TTC549 (cell line): ENCODE measurements around the gene FBN1.

Experiments used
- FAIRE-seq: peaks from 2 replicates; lab custom pipeline; 2012; peaks lifted over from hg19 to GRCh38; lab: Jason Lieb, UNC

Gene FBN1

DNA sequence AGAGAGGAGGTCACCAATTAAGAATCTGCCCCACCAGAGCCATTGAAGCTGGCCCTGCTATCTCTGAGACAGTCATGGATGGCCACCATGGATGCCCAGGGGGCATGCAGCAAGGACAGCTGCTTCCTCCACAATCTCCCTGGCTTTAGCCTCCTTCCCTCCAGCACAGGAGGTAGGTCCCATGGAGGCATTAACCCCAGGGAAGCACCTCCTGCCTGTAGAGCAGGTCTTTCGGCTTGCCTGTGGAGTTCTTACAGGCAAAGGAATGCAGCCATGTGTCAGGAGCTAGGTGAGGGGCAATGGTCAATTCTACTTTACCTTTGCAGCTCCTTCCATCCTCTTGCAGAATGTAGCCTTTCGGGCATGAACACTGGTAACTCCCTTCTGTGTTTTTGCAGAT is 220.5 kb downstream of the FBN1 start:
- no peak for FAIRE-seq

- no peak for FAIRE-seq
These were observed 221.5 kb downstream of the FBN1 start for GRCh38 chr15:48423896-48424475.

DNA sequence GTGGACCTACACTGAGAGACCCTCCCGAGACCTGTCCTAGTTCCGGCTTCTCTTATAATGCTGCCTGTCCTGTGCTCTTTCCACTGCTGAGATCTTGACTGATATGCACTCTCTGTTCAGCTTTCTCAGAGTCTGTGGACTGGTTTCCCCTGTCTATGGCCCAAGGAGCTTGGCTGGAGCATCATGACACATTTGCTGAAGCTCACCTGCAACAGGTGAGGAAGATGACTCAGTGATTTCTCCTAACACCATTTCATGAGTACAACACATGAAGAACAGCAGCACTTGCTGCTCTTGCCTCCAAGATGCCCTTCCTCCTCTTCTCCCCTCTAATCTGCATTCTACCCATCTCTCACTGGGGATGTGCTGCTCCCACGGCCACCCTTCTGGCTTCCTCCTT is 222.2 kb downstream of the FBN1 start:
- no peak for FAIRE-seq

DNA sequence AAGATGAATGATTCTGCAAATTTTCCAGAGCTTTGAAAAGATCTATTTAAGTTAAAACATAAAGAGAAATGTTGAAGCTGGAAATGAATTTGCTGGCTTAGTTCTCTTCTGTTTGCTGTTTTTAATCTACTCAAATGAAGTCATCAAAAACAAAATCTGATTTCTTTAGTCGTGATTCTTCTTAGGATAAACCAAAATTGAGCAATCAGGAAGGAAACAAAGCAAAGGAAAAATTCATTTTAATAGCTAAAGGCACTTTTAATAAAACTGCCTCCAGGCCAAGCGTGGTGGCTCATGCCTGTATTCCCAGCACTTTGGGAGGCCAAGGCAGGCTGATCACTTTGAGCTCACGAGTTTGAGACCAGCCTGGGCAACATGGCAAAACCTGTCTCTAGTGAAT is 223.1 kb downstream of the FBN1 start:
- FAIRE-seq: no peak

DNA sequence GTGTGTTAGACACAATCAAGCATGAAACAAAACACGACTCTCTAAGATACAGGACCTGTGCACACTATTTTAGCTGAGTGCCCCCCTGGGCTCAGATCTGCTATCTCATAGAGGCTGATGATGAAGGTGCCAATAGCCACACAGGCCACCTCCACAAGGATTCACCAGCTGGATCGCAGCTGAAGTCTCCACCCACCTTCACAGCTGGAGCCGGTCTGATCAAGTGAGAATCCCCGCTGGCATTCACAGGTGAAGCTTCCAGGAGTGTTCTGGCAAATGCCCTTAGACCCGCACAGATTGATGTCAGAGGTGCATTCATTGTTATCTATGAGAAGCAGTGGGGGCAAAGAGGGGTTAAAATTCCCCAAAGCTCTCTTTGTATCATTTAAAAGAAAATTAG is 224.1 kb downstream of the FBN1 start:
- no peak for FAIRE-seq

DNA sequence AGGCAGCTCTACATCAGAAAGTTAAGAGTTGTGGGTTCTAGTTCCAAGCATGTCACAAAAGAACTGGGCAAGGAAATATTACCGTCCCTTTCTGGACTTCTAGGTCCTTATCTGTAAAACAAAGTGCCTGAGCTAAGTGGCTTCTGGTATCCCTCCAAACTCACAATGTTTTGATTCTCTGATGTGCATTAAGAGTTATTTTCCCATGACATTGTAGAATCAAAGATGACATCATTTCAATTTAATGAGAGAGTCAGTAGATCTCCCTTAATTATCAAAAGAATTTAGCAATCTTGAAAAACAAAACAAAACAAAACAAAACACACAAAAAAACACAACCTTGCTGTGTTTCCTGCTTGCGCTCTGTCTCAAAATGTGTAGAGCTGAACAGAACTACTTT is 225.6 kb downstream of the FBN1 start:
- no peak for FAIRE-seq

- no peak for FAIRE-seq
These were observed 227.2 kb downstream of the FBN1 start for GRCh38 chr15:48418343-48418742.

GRCh38 chr15:48416301-48416700 is 229.2 kb downstream of the FBN1 start:
- FAIRE-seq: no peak

DNA sequence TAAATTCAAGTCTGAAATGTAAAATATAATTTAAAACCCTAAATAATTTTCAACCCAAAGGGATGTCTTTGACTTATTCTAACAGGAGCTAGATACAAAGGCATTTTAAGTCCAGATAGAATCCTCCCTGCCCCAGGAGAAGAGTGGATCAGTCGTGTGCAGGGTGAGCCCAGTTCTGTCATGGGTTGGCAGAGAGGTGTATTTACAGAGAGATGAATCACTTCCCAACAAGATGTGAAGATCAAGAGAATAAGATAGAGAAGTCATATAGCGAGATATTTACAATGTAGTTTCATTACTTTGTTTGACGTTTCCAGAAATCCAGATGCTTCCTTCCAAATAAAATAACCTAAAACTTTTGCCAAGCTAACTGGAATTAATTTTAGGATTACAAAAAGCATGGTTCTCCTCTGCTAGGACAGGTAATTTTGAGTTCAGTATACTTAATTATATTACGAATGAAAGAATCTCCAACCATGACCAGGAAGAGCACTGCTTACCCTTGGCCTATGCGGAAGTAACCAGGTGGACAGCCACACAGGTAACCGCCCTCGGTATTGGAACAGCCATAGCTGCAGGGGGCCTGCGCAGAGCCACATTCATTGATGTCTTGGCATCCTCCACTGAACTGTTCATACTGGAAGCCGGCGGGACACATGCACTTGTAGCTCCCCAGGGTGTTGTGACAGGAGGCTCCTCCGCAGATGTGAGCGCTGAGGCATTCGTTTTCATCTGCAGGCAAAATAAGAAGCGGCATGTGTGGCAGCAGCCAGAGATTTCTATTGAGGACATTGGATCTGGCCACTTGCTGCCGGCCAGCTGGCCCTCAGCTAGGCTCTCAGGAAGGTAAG is 230.2 kb downstream of the FBN1 start:
- FAIRE-seq: no peak

DNA sequence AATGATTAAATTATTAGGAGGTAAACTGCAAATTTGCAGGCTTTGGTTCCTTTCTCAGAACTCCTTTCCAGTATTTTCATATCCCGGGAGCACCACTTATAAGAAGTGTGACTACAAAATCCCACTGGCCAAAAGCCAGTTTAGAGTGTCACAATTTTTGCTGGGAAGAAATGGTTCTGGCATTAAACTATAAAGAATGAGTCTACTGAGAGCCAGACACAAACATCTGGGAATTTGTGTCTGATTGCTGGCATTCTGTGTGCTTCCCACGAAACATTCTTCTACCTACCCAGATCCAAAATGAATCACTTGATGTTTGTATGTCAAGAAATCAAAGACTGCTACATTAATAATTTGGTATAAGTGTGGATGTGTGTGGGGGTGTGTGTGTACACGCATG is 231.5 kb downstream of the FBN1 start:
- FAIRE-seq: no peak

- FAIRE-seq: no peak
These were observed 232.2 kb downstream of the FBN1 start for GRCh38 chr15:48413304-48413703.

DNA sequence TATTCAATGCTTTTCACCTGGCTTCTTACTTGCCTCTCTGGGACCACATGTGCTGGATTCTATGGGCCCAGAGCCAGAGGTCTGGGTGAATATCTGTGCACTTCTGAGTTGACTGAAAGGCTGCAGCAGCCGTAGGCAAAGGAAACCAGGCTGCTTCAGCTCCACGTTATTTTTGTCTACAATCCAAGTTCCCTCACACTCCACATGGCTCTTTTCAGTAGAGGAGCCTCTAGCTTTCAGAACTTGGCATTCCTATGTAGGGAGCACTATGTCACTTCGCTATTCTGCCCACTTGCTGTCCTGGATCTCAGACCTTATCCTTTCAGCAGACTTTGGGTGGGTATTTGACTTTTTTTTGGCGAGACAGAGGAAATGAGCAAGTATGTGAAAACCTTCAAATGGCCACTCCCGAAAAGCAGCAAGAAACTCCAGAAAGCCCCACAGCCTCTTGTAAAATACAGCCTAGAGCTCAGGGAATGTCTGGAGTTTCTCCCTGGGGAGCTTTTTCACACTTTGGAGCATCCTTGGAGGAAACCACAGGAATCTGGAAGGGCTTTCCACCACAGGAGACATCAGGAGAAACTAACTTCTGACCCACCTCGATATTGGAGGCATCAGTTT is 233.4 kb downstream of the FBN1 start:
- no peak for FAIRE-seq

DNA sequence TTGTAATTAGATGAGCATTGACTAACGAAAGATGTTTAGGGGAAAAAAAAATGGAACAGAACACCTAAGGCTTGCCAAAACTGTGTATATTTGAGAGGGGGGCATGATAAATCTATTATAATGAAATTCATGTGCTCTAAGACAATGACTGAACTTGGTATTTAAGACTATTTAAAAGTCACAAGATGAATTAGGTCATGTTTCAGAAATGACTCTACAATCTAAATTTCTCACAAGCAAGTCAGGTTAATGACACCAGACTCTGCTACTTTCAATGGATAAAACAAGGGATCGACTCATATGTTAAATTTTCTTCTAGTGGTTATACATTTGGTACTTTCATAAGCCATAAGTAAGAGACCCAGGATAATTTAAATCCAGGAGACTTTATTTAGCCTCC is 235.9 kb downstream of the FBN1 start:
- FAIRE-seq: no peak

DNA sequence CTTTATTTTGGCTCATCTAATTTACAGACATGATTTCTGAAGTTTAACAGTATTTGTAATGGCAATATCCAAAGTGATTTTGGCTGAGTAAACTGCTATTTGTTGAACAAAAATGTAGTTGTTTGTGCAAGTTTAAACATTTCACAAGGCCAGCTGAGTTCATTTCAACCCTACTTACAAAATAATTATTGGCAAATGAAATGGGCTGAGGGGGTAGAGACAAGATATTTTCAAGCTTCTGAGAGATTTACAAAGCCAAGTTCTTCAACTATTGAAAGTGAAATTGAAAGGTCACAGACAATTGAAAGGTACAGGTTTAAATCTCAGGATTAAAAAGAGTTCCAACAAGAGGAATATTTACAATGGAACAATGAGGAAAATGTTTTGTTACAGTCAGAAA is 237.2 kb downstream of the FBN1 start:
- FAIRE-seq: no peak

DNA sequence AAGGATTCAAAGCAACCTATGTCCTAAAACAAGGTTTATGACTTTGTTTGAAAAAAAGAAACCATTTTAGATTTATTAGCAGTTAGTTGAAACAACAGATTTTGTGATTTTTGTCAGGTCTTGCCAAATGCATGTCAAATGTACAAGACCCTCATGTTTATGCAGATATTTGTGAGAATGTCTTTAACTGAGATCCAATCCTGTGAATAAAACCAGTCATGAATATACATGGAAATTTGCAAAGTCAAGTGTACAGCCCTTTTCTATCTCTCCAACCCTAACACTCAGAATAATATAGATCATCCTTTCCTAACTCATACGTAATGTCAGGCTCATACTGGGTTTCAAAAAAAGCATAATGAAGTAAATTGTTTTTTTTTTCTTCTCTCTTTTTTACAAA is 237.9 kb downstream of the FBN1 start:
- FAIRE-seq: no peak

- FAIRE-seq: no peak
These were observed 238.6 kb downstream of the FBN1 start for GRCh38 chr15:48406911-48407310.

DNA sequence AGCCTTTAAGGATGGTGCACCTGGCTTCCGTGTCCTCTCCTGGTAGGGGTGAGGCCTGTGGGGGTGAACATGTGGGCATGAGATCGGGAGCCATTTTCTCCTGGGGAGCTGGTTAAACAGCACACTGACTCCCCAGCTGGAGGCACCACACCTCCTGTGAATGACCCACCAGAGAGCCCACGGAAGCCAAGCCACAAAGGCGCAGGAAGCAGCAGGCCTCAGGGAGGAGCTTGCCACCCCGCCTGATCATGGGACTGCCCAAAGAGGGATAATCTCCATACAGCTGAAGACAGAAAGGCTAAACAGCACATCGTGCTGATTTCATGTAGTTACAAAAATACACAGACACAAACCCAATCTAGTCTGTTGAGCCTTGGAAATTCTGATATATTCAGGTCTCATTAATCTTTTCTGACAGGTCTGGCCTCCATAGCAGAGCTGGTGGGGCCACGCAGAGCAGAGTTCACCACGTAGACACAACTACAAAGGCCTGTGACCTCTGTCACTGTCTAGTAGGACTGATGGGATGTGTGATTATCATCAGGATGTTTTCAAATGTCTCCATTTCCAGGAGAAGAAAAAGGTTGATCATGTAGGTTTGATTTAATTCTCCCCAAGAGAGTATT is 239.1 kb downstream of the FBN1 start:
- FAIRE-seq: no peak

DNA sequence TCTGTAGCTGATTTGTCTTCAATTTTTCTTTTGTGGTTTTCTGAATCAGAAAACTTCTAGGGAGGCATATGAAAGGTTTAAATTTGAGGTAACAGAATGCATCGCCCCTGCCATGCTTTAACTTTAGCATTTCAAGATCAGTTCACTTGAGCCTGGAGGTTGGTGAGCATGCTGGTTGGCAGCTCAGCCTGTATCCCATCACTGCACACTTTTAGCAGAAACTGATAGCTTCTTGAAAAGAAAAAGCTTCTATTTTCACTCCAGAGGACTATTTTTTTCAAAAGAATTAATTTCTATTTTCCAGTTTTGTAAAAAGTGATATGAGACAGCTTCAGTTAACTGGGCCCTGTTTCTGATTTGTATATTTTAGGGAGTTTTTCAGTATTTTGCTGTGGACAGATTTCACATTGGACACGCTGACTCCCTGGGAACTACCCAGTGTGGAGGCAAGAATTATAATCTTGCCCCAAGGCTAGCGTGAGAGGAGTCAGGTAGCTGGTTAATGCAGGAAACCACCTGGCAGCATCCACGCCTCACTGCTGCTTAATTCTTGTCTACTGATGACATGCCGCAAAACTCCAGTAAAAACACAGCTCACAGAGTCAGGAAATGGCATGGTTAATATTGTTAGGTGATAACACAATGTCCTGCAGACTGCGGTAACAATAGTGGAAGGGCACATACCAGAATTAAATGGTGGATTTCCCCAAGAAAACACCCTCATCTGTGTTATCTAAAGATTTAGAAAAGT is 242.9 kb downstream of the FBN1 start:
- FAIRE-seq: no peak

GRCh38 chr15:48400086-48400485 is 245.4 kb downstream of the FBN1 start:
- no peak for FAIRE-seq

GRCh38 chr15:48397841-48398240 is 247.7 kb downstream of the FBN1 start:
- FAIRE-seq: no peak

GRCh38 chr15:48396020-48396419 is 249.5 kb downstream of the FBN1 start:
- FAIRE-seq: no peak

GRCh38 chr15:48395521-48396011 is 249.9 kb downstream of the FBN1 start:
- FAIRE-seq: no peak
